IPS-20b (cell line): ENCODE measurements around the gene DDHD1.
"Not testable (repeated sequence)": the region's sequence is repeated elsewhere in the genome, so short reads cannot be mapped to it uniquely, and the experiment has no call there.

Experiments used
- H3K27ac ChIP-seq: one replicate; pipeline ENCODE4 v1.5.1; 2013; ENCODE audit warnings: low read length
- H3K27me3 ChIP-seq: 2 replicates; pipeline ENCODE4 v1.6.1; 2013; ENCODE audit warnings: mild to moderate bottlenecking, low read length, inconsistent platforms; ENCODE audit not compliant: insufficient read depth
- H3K36me3 ChIP-seq: 2 replicates; pipeline ENCODE4 v1.6.1; 2013; ENCODE audit warnings: low read depth, mild to moderate bottlenecking, inconsistent platforms, low read length, moderate library complexity; ENCODE audit not compliant: insufficient read depth
- H3K4me1 ChIP-seq: 2 replicates; pipeline ENCODE4 v1.6.1; 2013; ENCODE audit warnings: mild to moderate bottlenecking, control low read depth, inconsistent platforms, low read length, moderate library complexity; ENCODE audit not compliant: insufficient read depth
- H3K4me3 ChIP-seq: 2 replicates; pipeline ENCODE4 v1.5.1; 2013; ENCODE audit warnings: mild to moderate bottlenecking, low read length, inconsistent platforms
- H3K9ac ChIP-seq: 2 replicates; pipeline ENCODE4 v1.6.1; 2013; ENCODE audit warnings: low read depth, mild to moderate bottlenecking, inconsistent platforms, low read length, moderate library complexity
- H3K9me3 ChIP-seq: 2 replicates; pipeline ENCODE4 v1.6.1; 2013; ENCODE audit warnings: mild to moderate bottlenecking, low read depth, low read length, inconsistent platforms; ENCODE audit not compliant: insufficient read depth

Gene DDHD1

GRCh38 chr14:53127832-53128231 is 25.3 kb downstream of the DDHD1 start:
- no peaks in the 10 kb centered on the region for H3K4me1 ChIP-seq
- no peaks in the 10 kb centered on the region for H3K36me3 ChIP-seq
- H3K4me3 ChIP-seq, result no peak overlapping the region
- H3K27ac ChIP-seq, result no peak overlapping the region
- no peaks in the 10 kb centered on the region for H3K27me3 ChIP-seq
- H3K9ac ChIP-seq, result no peak overlapping the region
- no peaks in the 10 kb centered on the region for H3K9me3 ChIP-seq

- Histone ChIP-seq H3K27ac (no peak overlapping the region), H3K9ac (no peak overlapping the region), H3K36me3 (no peaks in the 10 kb centered on the region)
Observed at GRCh38 chr14:53127151-53127550, 26.0 kb downstream of the DDHD1 start.

GRCh38 chr14:53126731-53127130 is 26.4 kb downstream of the DDHD1 start:
- H3K4me1 ChIP-seq, result no peaks in the 10 kb centered on the region
- H3K9me3 ChIP-seq, result no peaks in the 10 kb centered on the region
- no peak overlapping the region for H3K9ac ChIP-seq
- no peaks in the 10 kb centered on the region for H3K27me3 ChIP-seq
- no peaks in the 10 kb centered on the region for H3K36me3 ChIP-seq
- no peak overlapping the region for H3K4me3 ChIP-seq
- H3K27ac ChIP-seq, result no peak overlapping the region

More at GRCh38 chr14:53127151-53127550, 26.0 kb downstream of the DDHD1 start:
- H3K4me3 ChIP-seq, result no peak overlapping the region
- H3K4me1 ChIP-seq, result no peaks in the 10 kb centered on the region
- H3K9me3 ChIP-seq, result no peaks in the 10 kb centered on the region
- no peaks in the 10 kb centered on the region for H3K27me3 ChIP-seq

GRCh38 chr14:53124786-53125185 is 28.3 kb downstream of the DDHD1 start:
- H3K27me3 ChIP-seq, result no peaks in the 10 kb centered on the region
- no peaks in the 10 kb centered on the region for H3K4me1 ChIP-seq
- H3K4me3 ChIP-seq, result no peak overlapping the region
- no peaks in the 10 kb centered on the region for H3K36me3 ChIP-seq
- no peak overlapping the region for H3K9ac ChIP-seq
- 0 out of 2 replicates have a peak, but pooled peaks cover 3% of the 10 kb centered on the region for H3K9me3 ChIP-seq
- no peak overlapping the region for H3K27ac ChIP-seq

- not testable (repeated sequence) for H3K27ac ChIP-seq, H3K27me3 ChIP-seq, H3K36me3 ChIP-seq, H3K9me3 ChIP-seq, H3K4me3 ChIP-seq, H3K9ac ChIP-seq, H3K4me1 ChIP-seq
Observed at GRCh38 chr14:53121419-53121818, 31.7 kb downstream of the DDHD1 start.

- not testable (repeated sequence) for H3K36me3 ChIP-seq, H3K4me3 ChIP-seq, H3K9ac ChIP-seq, H3K27me3 ChIP-seq, H3K27ac ChIP-seq, H3K9me3 ChIP-seq, H3K4me1 ChIP-seq
Observed at GRCh38 chr14:53117479-53117878, 35.6 kb downstream of the DDHD1 start.

GRCh38 chr14:53113989-53114388 is 39.1 kb downstream of the DDHD1 start:
- H3K9me3 ChIP-seq, result no peaks in the 10 kb centered on the region
- no peak overlapping the region for H3K9ac ChIP-seq
- H3K27me3 ChIP-seq, result no peaks in the 10 kb centered on the region
- peaks cover 9% of the 10 kb centered on the region for H3K4me1 ChIP-seq
- H3K4me3 ChIP-seq, result no peak overlapping the region
- H3K27ac ChIP-seq, result no peak overlapping the region
- H3K36me3 ChIP-seq, result no peaks in the 10 kb centered on the region

- Histone ChIP-seq H3K9ac (no peak overlapping the region), H3K27ac (no peak overlapping the region), H3K9me3 (peaks cover 3% of the 10 kb centered on the region; the same call in 1 of the 2 replicates), H3K4me3 (no peak overlapping the region), H3K36me3 (no peaks in the 10 kb centered on the region), H3K4me1 (peaks cover 3% of the 10 kb centered on the region; the same call in 1 of the 2 replicates), H3K27me3 (no peaks in the 10 kb centered on the region)
Observed at GRCh38 chr14:53110096-53110495, 43.0 kb downstream of the DDHD1 start.

- no peaks in the 10 kb centered on the region for H3K27me3 ChIP-seq
- peaks cover 3% of the 10 kb centered on the region; the same call in 1 of the 2 replicates for H3K9me3 ChIP-seq
- H3K36me3 ChIP-seq, result no peaks in the 10 kb centered on the region
- peaks cover 3% of the 10 kb centered on the region; the same call in 1 of the 2 replicates for H3K4me1 ChIP-seq
- H3K4me3 ChIP-seq, result no peak overlapping the region
- H3K9ac ChIP-seq, result no peak overlapping the region
- no peak overlapping the region for H3K27ac ChIP-seq
Observed at GRCh38 chr14:53109105-53110041, 43.8 kb downstream of the DDHD1 start.

GRCh38 chr14:53108292-53109104 is 44.6 kb downstream of the DDHD1 start:
- Histone ChIP-seq H3K27ac (no peak overlapping the region), H3K9me3 (peaks cover 3% of the 10 kb centered on the region; the same call in 1 of the 2 replicates), H3K4me1 (peaks cover 3% of the 10 kb centered on the region; the same call in 1 of the 2 replicates), H3K9ac (no peak overlapping the region), H3K36me3 (no peaks in the 10 kb centered on the region), H3K4me3 (no peak overlapping the region), H3K27me3 (no peaks in the 10 kb centered on the region)

GRCh38 chr14:53106768-53107167 is 46.4 kb downstream of the DDHD1 start:
- H3K9me3 ChIP-seq, result peaks cover 3% of the 10 kb centered on the region; the same call in 1 of the 2 replicates
- H3K4me1 ChIP-seq, result peaks cover 3% of the 10 kb centered on the region; the same call in 1 of the 2 replicates
- H3K27ac ChIP-seq, result no peak overlapping the region
- H3K27me3 ChIP-seq, result no peaks in the 10 kb centered on the region
- H3K36me3 ChIP-seq, result peaks cover 4% of the 10 kb centered on the region; the same call in 1 of the 2 replicates
- H3K4me3 ChIP-seq, result no peak overlapping the region
- no peak overlapping the region for H3K9ac ChIP-seq
